ENCODE data around the gene BAD. TPM values are rescaled to one million over a fixed set of nuclear protein-coding genes. Genes with fewer than 3 reads are reported as not detected.
A peak's percentile ranks its signal among the peaks of the same experiment; 100 is the strongest.

Gene BAD
- total and polyA plus RNA-seq, 2 of the 13 experiments (the other 11 are each of a cell fraction or from before 2014, with no cell fraction given): 17.9 to 28.5 TPM

GRCh38 chr11:64226507-64227051, 57.9 kb downstream of the BAD start (continued):
- TF ChIP-seq ZNF800 (CRISPR knock-in tag; IDR thresholded peaks at IDR 0.05) (0 out of 2 replicates have a peak, but pooled peaks have one; percentile 7), ZNF615 (CRISPR knock-in tag; IDR thresholded peaks at IDR 0.05; ENCODE audit: borderline replicate concordance) (no peak), GPN1 (CRISPR knock-in tag; IDR thresholded peaks at IDR 0.05; ENCODE audit: borderline replicate concordance) (no peak), NR2F1 (CRISPR knock-in tag; IDR thresholded peaks at IDR 0.05) (no peak), TMF1 (CRISPR knock-in tag; IDR thresholded peaks at IDR 0.05; ENCODE audit: low read depth) (0 out of 2 replicates have a peak, but pooled peaks have one; percentile 0), TFDP1 (CRISPR knock-in tag; IDR thresholded peaks at IDR 0.05; ENCODE audit: borderline replicate concordance) (peak; percentile 38; the same call in 1 of the 2 replicates), ZNF652 (CRISPR knock-in tag; IDR thresholded peaks at IDR 0.05; ENCODE audit: borderline replicate concordance, low read depth) (no peak), NFE2L1 (CRISPR knock-in tag; IDR thresholded peaks at IDR 0.05; ENCODE audit: borderline replicate concordance) (0 out of 2 replicates have a peak, but pooled peaks have one; percentile 41), ZIK1 (CRISPR knock-in tag; IDR thresholded peaks at IDR 0.05; ENCODE audit: borderline replicate concordance, low read depth) (0 out of 2 replicates have a peak, but pooled peaks have one; percentile 32), CHD2 (IDR thresholded peaks at IDR 0.05; ENCODE audit: low read depth, low read length) (no peak), ZBTB2 (CRISPR knock-in tag; IDR thresholded peaks at IDR 0.05; ENCODE audit: low read depth) (no peak), ZNF547 (CRISPR knock-in tag; IDR thresholded peaks at IDR 0.05) (no peak; the same call in none of the 2 replicates), ZNF232 (CRISPR knock-in tag; IDR thresholded peaks at IDR 0.05; ENCODE audit: borderline replicate concordance) (peak; percentile 53; the same call in 1 of the 2 replicates), AKAP8 (CRISPR knock-in tag; IDR thresholded peaks at IDR 0.05) (0 out of 2 replicates have a peak, but pooled peaks have one; percentile 56), SMARCE1 (IDR thresholded peaks at IDR 0.05; ENCODE audit: borderline replicate concordance) (no peak), ZNF597 (CRISPR knock-in tag; IDR thresholded peaks at IDR 0.05) (no peak), ELF3 (CRISPR knock-in tag; IDR thresholded peaks at IDR 0.05) (0 out of 2 replicates have a peak, but pooled peaks have one; percentile 29), ZFP36 (IDR thresholded peaks at IDR 0.05; ENCODE audit: borderline replicate concordance, low read depth, low read length, partially characterized antibody) (no peak), ZBTB20 (CRISPR knock-in tag; IDR thresholded peaks at IDR 0.05; ENCODE audit: borderline replicate concordance, low read depth) (no peak), ZMYM2 (CRISPR knock-in tag; IDR thresholded peaks at IDR 0.05) (no peak), YEATS4 (CRISPR knock-in tag; IDR thresholded peaks at IDR 0.05; ENCODE audit: borderline replicate concordance) (peak; percentile 48; the same call in 1 of the 2 replicates), ZNF724P (CRISPR knock-in tag; IDR thresholded peaks at IDR 0.05; ENCODE audit: borderline replicate concordance) (no peak), MAX (IDR thresholded peaks at IDR 0.05) (peak; percentile 67), ZNF451 (CRISPR knock-in tag; IDR thresholded peaks at IDR 0.05) (0 out of 2 replicates have a peak, but pooled peaks have one; percentile 21), ZNF816 (CRISPR knock-in tag; IDR thresholded peaks at IDR 0.05; ENCODE audit: borderline replicate concordance) (no peak; the same call in none of the 2 replicates)
